ENCODE measurements around the gene UBXN4.

Gene UBXN4

DNA sequence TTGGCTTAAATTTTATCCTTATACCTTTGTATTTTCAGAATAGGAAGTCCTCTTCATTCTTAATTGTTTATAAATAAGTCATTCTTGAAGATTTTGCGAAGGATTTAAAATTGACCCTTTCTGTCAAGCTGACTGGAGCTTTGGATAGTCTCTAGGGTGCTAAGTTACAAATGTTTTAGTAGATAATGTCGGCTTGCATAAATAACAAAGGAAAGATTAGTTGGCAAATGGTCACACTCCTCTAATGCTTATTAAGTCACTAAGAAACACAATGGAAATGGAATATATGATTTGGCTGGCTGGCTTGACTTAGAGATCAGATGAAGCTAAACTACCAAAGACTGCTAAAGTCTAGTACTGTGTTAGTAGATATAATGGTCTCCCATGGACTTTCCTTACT lies 40.6 kb downstream of the UBXN4 start:
- no peak overlapping the region for H3K4me3 ChIP-seq (replicated peaks; ENCODE audit: low read depth, low read length)
- DNase-seq (ENCODE audit: low read depth), result no peak
- TF ChIP-seq CTCF (IDR thresholded peaks at IDR 0.05; ENCODE audit: low read length, missing control alignments), result no peak

DNA sequence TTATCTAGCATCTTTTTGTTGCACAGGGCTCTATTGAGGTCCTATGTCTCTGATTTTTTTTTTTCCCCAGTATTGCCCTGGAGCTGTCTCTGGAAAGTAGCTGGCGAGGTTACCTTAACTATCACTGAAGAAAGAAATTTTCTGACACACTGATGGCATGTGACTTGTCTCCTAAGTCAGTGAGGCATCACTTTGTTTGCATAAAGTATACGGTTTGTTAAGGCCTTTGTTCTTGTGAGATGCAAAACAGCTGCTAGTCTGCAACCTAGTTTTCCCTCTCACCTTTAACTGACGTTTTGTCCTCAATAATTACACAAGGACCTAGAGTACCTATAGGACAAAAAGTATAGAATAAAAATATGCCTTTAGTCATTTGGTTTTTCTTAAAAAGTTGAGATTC lies 41.8 kb downstream of the UBXN4 start:
- DNase-seq (ENCODE audit: low read depth), result no peak
- TF ChIP-seq CTCF (IDR thresholded peaks at IDR 0.05; ENCODE audit: low read length, missing control alignments), result no peak
- H3K4me3 ChIP-seq (replicated peaks; ENCODE audit: low read depth, low read length), result no peak overlapping the region

- peak; percentile 11 for DNase-seq (ENCODE audit: low read depth)
- no peak overlapping the region for H3K4me3 ChIP-seq (replicated peaks; ENCODE audit: low read depth, low read length)
- peak; percentile 40 for TF ChIP-seq CTCF (IDR thresholded peaks at IDR 0.05; ENCODE audit: low read length, missing control alignments)
Measured at GRCh38 chr2:135785032-135785431, 43.4 kb downstream of the UBXN4 start.

DNA sequence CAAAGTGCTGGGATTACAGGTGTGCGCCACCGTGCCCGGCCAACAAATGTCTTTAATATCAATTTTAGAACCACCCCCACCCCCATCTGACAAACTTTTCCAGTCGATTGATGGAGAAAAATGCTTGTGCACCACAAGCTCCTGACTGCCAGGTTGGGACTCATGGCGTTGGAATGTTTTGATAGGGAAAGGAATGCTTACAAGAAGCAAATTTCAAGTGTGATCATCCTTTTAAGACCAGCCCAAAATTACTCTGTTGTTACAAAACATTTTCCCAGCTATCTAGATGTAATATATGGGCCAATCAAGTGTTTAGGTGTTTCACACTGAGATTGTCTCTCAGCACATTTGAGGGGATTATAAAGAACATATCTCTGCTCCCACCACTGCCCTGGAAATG lies 45.2 kb downstream of the UBXN4 start:
- peak; percentile 89 for DNase-seq (ENCODE audit: low read depth)
- no peak for TF ChIP-seq CTCF (IDR thresholded peaks at IDR 0.05; ENCODE audit: low read length, missing control alignments)
- H3K4me3 ChIP-seq (replicated peaks; ENCODE audit: low read depth, low read length), result no peak overlapping the region

DNA sequence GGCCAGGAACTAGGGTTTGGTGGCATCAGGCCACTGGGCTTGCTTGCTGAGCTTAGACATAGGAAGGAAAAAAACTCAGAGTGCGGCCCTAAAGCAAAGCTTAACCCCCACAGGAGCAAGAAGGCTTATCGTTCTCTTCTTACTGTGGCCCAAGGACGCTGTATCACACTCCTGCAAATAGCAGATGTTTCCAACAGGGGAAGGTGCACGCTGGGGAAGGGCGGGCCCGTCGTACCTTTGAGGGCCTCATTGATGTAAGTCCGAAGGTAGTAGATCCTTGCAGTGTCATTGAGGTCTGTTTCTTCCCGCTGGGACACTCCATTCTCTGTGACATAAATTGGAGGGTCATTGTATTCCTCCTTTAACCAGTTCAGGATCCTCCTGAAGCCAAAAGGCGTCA lies 48.8 kb downstream of the UBXN4 start:
- TF ChIP-seq CTCF (IDR thresholded peaks at IDR 0.05; ENCODE audit: low read length, missing control alignments), result no peak
- H3K4me3 ChIP-seq (replicated peaks; ENCODE audit: low read depth, low read length), result no peak overlapping the region
- DNase-seq (ENCODE audit: low read depth), result no peak

GRCh38 chr2:135791418-135792190 lies 49.9 kb downstream of the UBXN4 start:
- no peak for TF ChIP-seq CTCF (IDR thresholded peaks at IDR 0.05; ENCODE audit: low read length, missing control alignments)
- no peak overlapping the region for H3K4me3 ChIP-seq (replicated peaks; ENCODE audit: low read depth, low read length)
- DNase-seq (ENCODE audit: low read depth), result peak; percentile 33
